ENCODE data around the gene ABHD14A. TPM values are rescaled to one million over a fixed set of nuclear protein-coding genes. Genes with fewer than 3 reads are reported as not detected.

The ABHD14A gene
- total and polyA plus RNA-seq, 10 donors, result 8.7 to 26.7 (median 15.0) TPM

DNA sequence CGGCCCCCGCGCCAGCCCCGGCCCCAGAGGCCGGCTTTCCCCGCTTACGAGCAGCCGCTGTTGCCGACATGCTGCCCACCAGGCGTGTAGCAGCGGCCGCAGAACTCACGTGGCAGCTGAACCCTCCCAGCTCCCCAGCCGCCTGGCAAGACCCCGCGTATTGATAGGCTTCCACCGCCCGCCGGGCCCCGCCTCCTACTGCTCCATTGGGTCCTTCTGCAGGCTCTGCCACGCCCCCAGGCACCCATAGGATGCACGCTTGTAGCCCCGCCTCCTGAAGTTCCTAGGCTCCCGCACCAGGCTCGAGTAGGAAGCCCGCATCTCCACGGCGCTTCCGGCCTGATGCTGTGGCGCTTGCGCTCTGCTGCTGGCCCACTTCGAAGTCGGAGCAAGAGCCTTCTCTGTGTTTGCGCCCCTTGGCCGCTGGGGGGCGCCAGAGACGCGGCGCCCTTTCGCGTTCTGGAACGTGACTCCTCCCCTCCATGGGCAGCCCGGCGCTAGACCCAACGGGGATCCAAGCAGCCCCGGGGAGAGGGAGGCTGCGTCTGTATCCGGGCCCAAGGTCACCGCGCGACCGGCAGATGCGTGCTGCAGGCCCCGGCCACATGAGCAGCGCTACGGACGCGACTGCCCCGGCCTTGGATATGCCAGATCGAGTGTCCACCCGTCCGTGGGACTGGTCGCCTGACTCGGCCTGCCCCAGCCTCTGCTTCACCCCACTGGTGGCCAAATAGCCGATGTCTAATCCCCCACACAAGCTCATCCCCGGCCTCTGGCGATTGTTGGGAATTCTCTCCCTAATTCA lies 32.9 kb upstream of the ABHD14A start, which contains the start of the genes PARP3 and RRP9:
Gene PARP3 (plus strand): TSS at position 566 of the 805 bp plus-strand sequence. CDS start 993 bp downstream, outside the sequence.
Gene RRP9 (minus strand): TSS at position 107 of the 805 bp plus-strand sequence. CDS start 37 bp downstream, at position 70.
- TF ChIP-seq POLR2AphosphoS5 (IDR thresholded peaks at IDR 0.05) (peak; percentile 81 to 92 (median 90)), POLR2A (IDR thresholded peaks at IDR 0.05) (no peak)
- TF ChIP-seq, protein P1, sequence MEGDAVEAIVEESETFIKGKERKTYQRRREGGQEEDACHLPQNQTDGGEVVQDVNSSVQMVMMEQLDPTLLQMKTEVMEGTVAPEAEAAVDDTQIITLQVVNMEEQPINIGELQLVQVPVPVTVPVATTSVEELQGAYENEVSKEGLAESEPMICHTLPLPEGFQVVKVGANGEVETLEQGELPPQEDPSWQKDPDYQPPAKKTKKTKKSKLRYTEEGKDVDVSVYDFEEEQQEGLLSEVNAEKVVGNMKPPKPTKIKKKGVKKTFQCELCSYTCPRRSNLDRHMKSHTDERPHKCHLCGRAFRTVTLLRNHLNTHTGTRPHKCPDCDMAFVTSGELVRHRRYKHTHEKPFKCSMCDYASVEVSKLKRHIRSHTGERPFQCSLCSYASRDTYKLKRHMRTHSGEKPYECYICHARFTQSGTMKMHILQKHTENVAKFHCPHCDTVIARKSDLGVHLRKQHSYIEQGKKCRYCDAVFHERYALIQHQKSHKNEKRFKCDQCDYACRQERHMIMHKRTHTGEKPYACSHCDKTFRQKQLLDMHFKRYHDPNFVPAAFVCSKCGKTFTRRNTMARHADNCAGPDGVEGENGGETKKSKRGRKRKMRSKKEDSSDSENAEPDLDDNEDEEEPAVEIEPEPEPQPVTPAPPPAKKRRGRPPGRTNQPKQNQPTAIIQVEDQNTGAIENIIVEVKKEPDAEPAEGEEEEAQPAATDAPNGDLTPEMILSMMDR (IDR thresholded peaks at IDR 0.05 in 8 of 11, conservative IDR thresholded peaks at IDR 0.05 in 3 of 11), result peak; percentile 100
- peaks cover 2 to 49% (median 25%) of the 10 kb centered on the region in 6 donors for H3K36me3 ChIP-seq
- WGBS, 5 donors, result 1% methylated on average over 31 to 67 of the region's 67 CpGs
- DNase-seq, result peak; percentile 100
- peak within 1 kb of the TSS; percentile 82 to 94 (median 90) for H3K27ac ChIP-seq
- intact Hi-C loops (cut with DNase I; ENCODE audit: low total_unique reads), result loop anchor here (10.0 kb wide), 1 partner anchor 53 kb away; the partner anchor contains the start of gene RPL29
- no peaks in the 10 kb centered on the region for H3K9me3 ChIP-seq
- H3K4me3 ChIP-seq, result peak within 1 kb of the TSS; percentile 71 to 95 (median 82)
- H3K27me3 ChIP-seq (replicated peaks in 1 of 7), result no peaks in the 10 kb centered on the region
- H3K4me1 ChIP-seq, result peaks cover 15 to 44% (median 32%) of the 10 kb centered on the region in 6 donors

DNA sequence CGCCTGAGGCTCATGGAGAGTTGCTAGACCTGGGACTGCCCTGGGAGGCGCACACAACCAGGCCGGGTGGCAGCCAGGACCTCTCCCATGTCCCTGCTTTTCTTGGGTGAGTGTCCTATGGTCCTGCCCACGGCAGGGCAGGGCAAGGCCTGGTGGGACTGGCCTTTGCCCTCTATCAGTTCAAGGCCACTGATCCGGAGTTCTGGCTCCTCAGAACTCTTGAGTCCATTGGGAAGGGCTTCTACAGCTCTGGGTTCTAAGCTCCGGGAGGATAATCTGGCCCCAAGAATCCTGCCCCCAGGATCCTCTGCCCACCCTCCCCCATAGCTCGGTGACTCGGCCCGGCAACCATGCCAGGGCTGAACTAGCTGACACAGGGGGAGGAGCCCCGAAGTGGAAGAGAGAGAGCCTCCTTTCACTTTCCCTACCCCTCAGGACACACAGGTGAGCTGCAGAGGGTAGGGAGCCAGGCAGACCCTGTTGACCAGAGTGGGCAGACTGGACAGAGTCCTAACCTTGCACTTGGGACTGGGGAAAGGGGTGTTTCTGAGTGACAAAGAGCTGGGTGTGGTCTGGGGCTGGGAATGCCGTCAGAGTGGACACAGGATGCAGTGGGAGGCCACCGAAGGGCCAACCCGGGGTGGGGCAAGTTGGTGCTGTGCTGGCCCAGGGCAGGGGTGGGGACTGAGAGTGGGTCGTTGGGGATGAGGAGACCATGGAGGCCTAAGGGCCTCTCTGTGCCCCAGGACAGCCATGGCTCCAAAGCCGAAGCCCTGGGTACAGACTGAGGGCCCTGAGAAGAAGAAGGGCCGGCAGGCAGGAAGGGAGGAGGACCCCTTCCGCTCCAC lies 32.0 kb upstream of the ABHD14A start:
- no peaks in the 10 kb centered on the region for H3K27me3 ChIP-seq (replicated peaks in 1 of 7)
- no peaks in the 10 kb centered on the region for H3K9me3 ChIP-seq
- H3K4me1 ChIP-seq, result peaks cover 15 to 44% (median 32%) of the 10 kb centered on the region in 6 donors
- peak overlapping the region; percentile 82 to 94 (median 90) for H3K27ac ChIP-seq
- intact Hi-C loops (cut with DNase I; ENCODE audit: low total_unique reads), result loop anchor here (10.0 kb wide), 1 partner anchor 52 kb away; the partner anchor contains the start of gene RPL29
- 40 to 58% (median 46%) methylated on average over 14 to 17 of the region's 17 CpGs for WGBS, 5 donors
- TF ChIP-seq POLR2AphosphoS5 (IDR thresholded peaks at IDR 0.05), result peak; percentile 52 to 64 (median 55)
- TF ChIP-seq, protein P1 (IDR thresholded peaks at IDR 0.05 in 8 of 11, conservative IDR thresholded peaks at IDR 0.05 in 3 of 11), result no peak
- no peak for TF ChIP-seq POLR2A (IDR thresholded peaks at IDR 0.05)
- H3K36me3 ChIP-seq, result peaks cover 0 to 49% (median 16%) of the 10 kb centered on the region in 6 donors
- DNase-seq, result peak; percentile 89
- peak overlapping the region; percentile 33 to 94 (median 79) for H3K4me3 ChIP-seq

DNA sequence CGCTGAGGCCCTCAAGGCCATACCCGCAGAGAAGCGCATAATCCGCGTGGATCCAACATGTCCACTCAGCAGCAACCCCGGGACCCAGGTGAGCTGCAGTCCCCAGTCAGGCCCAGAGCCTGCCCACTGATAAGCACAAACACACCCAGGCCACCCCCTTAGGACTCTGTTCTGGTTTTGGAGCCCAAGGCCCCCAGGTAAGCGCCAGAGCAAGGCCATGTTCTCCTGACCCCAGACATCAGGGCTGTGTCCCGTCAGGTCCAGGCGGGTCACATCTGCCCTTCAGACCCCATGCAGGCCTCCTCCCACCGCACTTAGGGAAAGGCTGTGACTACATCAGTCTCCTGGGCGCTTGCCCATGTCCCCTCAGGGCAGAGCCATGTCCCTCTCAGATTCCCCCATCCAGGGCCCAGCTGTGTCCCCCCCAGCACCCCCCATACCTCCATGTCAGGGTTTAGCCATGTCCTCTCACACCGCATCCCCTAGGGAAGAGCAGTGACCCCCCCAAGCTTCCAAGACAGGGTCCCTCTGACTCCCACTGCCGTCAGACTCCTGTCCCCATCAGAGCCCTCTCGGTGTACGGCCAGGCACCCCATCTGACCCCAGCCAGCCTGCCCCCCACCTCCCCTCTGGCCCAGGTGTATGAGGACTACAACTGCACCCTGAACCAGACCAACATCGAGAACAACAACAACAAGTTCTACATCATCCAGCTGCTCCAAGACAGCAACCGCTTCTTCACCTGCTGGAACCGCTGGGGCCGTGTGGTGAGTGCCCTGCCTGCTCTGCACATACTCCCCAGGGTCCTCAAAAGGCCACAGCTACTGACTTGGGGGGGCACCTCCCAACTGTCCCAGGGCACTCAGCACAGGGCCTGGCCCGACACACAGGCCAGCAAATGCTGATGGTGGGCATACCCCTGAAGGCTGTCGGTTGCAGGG lies 31.1 kb upstream of the ABHD14A start:
- intact Hi-C loops (cut with DNase I; ENCODE audit: low total_unique reads), result loop anchor here (10.0 kb wide), 1 partner anchor 51 kb away; the partner anchor contains the start of gene RPL29
- peak overlapping the region in 4 of 8 donors; percentile 73 to 94 (median 83) for H3K4me3 ChIP-seq
- peak overlapping the region in 6 of 8 donors; percentile 89 to 94 (median 92) for H3K27ac ChIP-seq
- peaks cover 15 to 44% (median 32%) of the 10 kb centered on the region in 6 donors for H3K4me1 ChIP-seq
- H3K27me3 ChIP-seq (replicated peaks in 1 of 7), result no peaks in the 10 kb centered on the region
- 86 to 94% (median 89%) methylated on average over 19 to 21 of the region's 21 CpGs for WGBS, 5 donors
- peaks cover 0 to 48% (median 9%) of the 10 kb centered on the region in 6 donors for H3K36me3 ChIP-seq
- DNase-seq, result peak; percentile 77
- TF ChIP-seq, protein P1 (IDR thresholded peaks at IDR 0.05 in 8 of 11, conservative IDR thresholded peaks at IDR 0.05 in 3 of 11), result no peak
- TF ChIP-seq POLR2A (IDR thresholded peaks at IDR 0.05), result no peak
- TF ChIP-seq POLR2AphosphoS5 (IDR thresholded peaks at IDR 0.05), result no peak
- H3K9me3 ChIP-seq, result no peaks in the 10 kb centered on the region

Data from spleen (tissue), 11 donors.